HS-27A (cell line): ENCODE results near the gene CHST11.
A peak's percentile ranks its signal among the peaks of the same experiment; 100 is the strongest.

Experiments
- DNase-seq: peaks from one replicate; pipeline ENCODE4 v3.0.0-alpha.2; 2012; ENCODE audit warnings: low read depth, missing footprints

Gene CHST11

GRCh38 chr12:104673696-104674482 lies 217.1 kb downstream of the CHST11 start:
- no peak for DNase-seq

DNA sequence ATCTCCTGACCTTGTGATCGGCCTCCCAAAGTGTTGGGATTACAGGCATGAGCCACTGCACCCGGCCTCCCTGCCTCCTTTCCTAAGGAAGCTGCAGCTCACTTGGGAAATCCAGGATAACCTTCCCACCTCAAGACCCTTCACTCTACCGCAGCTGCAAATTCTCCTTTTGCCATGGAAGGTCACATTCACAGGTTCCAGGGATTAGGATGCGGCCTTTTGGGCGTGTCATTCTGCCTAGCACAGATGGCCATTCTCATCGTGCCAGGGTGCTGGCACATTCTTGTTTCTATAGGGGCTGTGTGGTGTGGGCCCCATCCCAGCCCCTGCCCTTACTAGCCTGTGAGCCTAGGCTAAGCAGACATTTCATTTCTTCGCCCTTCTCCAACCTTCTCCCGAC lies 219.9 kb downstream of the CHST11 start:
- DNase-seq, result no peak

DNA sequence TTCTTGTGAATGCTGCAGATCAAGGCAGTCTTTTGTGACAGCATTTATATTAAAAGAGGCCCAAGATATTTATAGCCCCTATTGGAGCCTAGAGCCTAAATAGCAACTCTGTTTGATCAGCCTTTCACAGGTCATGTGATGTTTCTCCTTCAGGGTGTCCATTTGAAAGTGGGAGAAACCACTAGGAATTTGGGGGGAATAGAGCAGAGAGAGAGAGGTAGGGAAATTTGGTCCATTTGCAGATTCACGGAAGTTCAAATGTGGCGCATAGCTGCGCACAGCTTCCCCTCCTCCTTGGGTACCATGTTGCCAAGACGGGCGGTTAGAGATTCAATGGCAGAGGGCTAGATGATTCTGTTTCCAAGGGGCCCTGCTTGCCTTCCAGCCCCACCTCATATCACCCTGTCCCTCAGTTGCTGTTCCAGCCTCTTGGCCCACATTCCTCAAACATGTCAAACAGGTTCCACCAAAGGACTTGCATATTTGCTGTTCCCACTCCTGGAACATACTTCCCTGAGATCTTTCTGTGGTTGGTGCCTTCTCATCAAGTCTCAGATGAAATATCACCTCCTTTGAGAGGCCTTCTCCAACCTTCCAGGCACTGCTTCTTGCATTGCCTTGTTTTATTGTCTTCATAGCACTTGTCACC lies 220.8 kb downstream of the CHST11 start:
- DNase-seq, result no peak

DNA sequence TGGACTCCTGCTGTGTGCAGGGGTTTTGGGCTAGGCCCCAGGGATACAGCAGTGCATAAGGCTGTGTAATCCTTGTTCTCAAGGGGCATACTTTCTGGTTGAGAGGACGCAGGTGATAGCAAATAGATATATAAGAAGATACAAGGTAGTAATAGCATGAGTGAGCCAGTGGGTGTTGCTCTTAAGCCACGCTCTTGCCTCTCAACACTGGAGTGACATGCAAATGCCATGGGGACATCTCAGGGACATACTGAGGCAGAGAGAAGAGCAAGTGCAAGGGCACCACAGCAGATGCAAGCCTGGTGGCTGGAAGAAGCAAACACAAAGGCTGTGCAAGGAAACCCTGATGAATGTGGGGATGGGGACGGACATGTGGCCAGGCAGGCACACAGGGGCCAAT lies 223.3 kb downstream of the CHST11 start:
- no peak for DNase-seq

DNA sequence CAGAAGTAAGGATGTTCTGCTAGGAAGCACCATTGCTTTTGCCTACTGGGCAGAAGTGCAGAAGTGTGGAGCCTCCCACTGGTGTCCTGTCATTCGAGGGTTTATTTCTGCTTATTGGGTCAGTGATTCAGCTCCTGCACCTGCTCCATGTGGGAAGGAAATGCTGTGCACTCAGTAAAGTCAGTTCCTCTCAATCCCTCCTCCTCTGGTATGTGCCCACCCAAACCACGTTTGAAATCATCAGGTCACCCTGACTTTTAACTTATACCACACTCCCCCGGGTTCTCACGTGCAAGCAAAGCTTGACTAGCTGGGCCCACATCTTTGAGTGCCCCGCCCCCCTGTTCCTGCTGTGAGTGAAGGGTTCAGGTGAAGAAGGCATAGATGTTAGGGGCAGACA lies 223.7 kb downstream of the CHST11 start:
- no peak for DNase-seq

GRCh38 chr12:104681012-104681690 lies 224.4 kb downstream of the CHST11 start:
- no peak for DNase-seq

- DNase-seq, result no peak
These were observed 226.1 kb downstream of the CHST11 start for GRCh38 chr12:104682790-104683279.

GRCh38 chr12:104683831-104684503 lies 227.2 kb downstream of the CHST11 start:
- DNase-seq, result no peak

DNA sequence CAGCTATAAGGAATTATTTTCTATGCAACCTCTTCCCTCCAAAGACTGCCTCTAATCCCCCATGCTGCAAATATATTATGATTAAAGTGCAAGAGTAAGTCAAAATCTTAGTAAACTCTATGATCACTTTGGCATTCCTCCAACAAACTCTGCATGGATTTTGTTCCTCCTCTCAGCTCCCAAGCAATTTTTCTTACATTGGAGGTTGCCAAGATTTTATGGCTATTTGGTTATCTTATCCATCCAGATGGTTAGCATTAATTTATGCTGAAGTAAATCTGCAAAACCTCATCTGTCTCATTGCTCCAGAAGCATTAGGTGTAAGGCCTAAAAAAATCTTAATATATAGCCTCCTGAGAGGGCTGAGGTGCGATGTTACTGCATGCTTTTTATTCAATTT lies 228.1 kb downstream of the CHST11 start:
- no peak for DNase-seq

DNA sequence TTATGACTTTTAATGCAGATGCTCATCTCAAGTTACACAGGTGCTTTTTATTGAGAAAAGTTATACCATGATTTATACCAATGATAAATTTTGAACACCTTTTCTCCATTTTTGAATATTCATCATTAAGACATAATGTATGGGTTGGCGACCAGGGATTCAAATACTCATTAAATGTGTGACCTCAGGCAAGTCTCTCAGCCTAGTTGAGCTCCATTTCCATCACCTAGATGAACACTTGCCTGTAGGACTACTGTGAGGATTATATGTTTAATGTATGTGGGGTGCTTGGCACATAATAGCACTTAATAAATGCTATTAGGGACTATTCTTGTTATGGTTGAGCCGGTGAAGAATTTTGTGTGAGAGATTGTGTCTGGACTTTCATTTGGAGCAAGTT lies 228.6 kb downstream of the CHST11 start:
- DNase-seq, result no peak

DNA sequence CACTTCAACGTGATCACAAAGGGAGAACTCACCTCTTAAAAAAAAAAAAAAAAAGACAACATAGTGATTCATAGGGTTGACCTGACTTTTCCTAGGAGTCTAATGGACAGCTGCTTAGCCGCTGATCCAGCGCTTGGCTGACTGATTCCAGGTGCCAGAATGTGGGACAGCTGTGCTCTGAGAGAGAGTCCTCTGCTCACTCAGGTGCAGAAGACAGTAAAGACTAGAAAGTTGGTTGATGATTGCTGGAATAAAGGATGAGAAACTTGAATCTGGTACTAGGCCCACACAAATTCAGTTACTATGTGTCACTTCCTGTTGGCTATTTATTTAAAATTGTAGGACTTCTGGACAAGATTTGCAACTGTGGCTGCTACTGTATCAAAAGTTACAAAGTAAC lies 229.4 kb downstream of the CHST11 start:
- no peak for DNase-seq

- no peak for DNase-seq
These were observed 231.2 kb downstream of the CHST11 start for GRCh38 chr12:104687823-104688573.

GRCh38 chr12:104689635-104690034 lies 232.9 kb downstream of the CHST11 start:
- no peak for DNase-seq

DNA sequence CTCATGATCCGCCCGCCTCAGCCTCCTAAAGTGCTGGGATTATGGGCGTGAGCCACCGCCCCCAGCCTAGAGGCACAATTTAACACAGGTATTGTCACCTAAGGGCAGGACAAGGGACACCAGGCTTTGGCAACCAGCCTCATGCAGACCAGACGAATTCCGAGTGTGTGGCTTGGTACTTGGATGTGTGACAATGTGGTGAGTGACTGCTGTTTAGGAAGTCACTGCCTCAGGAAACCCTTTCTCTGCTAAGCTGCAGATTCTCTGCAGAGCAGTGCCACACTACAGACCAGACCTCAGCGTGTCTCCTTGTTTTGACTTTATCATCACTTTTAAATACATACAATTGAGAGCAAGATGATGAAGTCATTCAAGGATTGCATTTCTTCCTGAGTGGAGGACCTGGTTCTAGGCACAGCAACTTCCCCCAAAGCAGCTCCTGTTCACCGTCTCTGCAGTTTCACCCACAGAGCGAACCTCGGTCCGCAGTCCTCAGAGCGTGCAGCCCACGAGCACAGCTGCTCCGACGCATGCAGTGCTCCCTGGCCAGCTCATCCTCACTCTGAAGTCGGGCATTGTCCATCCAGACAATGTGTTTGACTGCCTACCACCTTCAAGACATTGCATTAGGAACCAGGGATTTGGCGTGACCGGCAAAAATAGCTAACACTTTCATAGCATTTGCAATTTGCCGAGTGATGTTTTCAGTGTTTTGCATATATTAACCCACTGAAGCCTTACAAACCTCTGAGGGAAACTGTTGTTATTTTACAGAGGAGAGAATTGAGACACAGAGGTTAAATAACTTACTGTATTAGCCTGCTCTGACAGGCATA lies 235.2 kb downstream of the CHST11 start:
- no peak for DNase-seq

DNA sequence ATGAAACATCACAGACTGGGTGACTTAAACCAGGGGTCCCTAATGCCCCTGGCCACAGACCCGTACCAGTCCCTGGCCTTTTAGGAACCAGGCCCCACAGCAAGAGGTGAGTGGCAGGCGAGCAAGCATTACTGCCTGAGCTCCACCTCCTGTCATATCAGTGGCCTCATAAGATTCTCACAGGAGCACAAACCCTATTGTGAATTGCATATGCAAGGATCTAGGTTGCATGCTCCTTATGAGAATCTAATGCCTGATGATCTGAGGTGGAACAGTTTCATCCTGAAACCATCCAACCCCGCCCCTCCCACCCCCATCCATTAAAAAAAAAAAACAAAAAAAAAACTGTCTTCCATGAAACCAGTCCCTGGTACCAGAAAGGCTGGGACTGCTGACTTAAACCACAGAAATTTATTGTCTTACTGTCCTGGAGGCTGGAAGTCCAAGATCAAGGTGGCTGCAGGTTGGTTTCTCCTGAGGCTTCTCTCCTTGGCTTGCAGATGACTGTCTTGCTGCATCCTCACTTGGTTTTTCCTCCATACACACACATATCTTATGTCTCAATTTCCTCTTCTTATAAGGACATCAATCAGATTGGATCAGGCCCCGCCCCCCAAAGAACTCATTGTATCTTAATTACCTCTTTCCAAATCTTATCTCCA lies 235.9 kb downstream of the CHST11 start:
- DNase-seq, result no peak

GRCh38 chr12:104693493-104693892 lies 236.7 kb downstream of the CHST11 start:
- DNase-seq, result no peak

DNA sequence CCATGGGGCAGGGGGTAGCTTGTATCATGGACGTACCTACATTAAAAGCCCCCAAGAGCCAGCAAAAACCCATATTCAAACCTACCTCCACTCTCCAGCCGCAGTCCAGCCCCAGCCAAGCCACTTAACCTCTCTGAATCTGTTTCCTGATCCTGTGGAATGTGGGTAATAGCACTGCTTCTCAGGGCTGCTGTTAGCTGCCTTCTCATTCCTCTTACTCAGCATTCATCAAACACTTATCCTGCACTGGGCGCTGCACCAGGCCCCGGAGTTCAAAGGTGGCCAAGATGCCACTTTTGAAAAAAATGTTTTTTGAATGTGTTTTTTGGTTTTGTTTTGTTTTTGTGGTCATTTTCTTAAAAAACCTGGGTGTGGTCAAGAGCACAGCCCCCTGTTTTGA lies 237.4 kb downstream of the CHST11 start:
- no peak for DNase-seq

- DNase-seq, result no peak
These were observed 238.0 kb downstream of the CHST11 start for GRCh38 chr12:104694711-104695110.

GRCh38 chr12:104695453-104696148 lies 238.9 kb downstream of the CHST11 start:
- peak; percentile 31 for DNase-seq

GRCh38 chr12:104697186-104697585 lies 240.4 kb downstream of the CHST11 start:
- no peak for DNase-seq
